OCI-M1 (cell line): ENCODE results near the gene PRDX5.

Experiments
- DNase-seq: peaks from one replicate; lab custom pipeline; 2025; lab: John Stamatoyannopoulos, UW

Gene PRDX5

GRCh38 chr11:64362339-64362738 is 44.4 kb downstream of the PRDX5 start:
- no peak for DNase-seq

DNA sequence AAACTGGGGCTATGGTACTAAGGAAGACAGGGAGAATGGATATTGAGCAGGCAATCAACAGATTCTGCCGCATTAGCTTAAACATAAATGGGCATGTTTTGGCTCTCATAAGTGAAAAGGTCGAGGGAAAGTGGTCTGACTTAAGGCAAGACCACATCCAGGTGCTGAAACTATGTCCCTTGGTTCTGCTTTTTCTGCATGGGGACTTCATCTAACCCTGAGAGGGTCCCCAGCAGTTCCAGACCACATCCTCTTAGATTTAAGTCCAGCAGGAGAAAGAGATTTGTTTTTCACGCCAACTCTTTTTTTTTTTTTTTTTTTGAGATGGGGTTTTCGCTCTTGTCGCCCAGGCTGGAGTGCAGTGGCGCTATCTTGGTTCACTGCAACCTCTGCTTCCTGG is 46.5 kb downstream of the PRDX5 start:
- DNase-seq, result no peak

DNA sequence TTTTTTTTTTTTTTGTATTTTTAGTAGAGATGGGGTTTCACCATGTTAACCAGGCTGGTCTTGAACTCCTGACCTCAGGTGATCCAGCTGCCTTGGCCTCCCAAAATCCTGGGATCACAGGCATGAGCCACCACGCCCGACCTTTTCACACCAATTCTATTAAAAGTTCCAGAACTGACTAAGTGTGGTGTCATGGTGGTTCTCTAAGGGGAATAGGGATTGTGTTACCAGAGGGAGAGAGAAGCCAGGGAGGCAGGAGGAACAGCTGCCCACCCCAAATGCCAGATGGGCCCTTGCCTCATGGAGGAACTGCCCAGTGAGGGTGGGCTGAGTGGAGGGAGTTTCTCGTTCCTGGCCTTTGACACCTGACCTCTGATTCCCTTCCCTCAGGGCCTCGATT is 47.0 kb downstream of the PRDX5 start:
- DNase-seq, result no peak

DNA sequence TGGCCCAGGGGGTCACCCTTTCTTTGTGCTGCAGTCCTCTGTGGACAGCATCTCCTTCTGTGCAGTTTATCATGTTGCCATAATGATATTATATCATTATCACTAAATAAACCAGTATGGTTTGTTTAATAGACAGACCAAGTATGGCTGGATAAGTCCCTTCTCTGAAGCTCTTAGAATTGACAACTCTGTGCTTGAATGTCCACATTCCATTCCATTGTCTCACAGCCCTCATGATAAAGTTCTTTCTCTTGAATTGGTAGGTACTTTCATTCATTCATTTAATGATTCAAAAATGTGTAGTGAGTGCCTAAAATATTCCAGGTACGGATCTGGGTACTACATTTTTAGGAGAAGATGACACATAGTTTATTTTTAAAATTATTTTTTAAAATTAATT is 48.8 kb downstream of the PRDX5 start:
- no peak for DNase-seq

DNA sequence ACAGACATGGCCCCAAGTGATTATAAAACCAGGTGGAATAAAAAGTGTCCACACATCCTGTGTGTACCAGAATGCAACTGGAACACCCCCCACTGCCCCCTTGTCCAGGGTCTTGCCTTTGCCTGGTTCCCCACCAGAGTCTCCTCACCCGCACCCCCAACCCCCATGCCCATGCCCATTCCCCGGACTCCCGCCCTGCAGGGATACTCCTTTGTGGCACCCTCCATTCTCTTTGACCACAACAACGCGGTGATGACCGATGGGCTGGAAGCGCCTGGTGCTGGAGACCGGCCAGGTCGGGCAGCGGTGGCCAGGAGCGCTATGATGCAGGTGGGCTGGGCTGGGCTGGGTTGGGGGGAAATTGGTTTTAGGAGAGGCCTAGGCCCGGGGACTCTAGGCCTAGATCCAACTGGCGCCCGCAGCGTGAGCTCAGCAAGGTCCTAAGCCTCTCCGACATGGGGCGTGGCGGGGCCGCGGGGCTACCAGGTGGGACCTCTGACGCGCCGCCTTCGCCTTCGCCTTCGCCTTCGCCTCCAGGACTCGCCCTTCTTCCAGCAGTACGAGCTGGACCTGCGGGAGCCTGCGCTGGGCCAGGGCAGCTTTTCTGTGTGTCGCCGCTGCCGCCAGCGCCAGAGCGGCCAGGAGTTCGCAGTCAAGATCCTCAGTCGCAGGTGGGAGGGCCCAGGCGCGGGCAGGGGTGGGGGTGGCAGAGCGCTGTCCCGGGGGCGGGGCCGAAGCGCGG is 50.2 kb downstream of the PRDX5 start:
- no peak for DNase-seq

DNA sequence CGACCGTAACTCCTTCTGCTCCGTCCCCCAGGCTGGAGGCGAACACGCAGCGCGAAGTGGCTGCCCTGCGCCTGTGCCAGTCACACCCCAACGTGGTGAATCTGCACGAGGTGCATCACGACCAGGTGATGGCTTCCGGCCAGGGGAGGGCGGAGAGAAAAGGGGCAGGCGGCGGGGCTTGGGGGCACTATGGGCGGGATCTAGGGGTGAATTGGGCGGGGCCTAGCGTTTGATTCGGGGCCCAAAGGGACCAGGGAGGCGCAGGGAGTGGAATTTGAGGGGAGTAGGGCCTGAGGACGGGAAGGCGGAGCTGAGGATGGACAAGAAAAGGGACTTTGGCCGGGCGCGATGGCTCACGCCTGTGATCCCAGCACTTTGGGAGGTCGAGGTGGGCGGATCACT is 50.8 kb downstream of the PRDX5 start:
- DNase-seq, result no peak

DNA sequence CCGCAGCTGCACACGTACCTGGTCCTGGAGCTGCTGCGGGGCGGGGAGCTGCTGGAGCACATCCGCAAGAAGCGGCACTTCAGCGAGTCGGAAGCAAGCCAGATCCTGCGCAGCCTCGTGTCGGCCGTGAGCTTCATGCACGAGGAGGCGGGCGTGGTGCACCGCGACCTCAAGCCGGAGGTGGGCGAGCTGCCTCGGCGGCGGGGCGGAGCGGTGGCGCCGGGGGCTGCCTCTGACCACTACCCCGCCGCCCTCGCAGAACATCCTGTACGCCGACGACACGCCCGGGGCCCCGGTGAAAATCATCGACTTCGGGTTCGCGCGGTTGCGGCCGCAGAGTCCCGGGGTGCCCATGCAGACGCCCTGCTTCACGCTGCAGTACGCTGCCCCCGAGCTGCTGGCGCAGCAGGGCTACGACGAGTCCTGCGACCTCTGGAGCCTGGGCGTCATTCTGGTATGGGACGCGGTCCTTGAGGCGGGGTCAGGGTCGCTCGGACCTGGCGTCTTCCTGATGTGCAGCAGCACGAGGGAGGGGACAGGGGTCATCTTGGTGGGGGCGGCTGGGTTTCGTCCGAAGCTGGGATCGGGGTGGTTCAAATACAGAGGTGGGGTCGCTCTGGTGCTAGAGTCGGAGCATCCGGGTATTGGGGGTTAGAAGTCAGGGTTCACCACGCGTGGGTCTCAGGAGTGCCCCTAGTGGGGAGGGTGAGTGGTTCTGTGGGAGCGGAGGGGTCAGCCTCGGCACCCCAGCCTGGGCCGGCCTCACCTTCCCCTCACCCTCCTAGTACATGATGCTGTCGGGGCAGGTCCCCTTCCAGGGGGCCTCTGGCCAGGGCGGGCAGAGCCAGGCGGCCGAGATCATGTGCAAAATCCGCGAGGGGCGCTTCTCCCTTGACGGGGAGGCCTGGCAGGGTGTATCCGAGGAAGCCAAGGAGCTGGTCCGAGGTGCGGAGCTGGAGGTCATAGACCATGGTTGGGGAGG is 51.8 kb downstream of the PRDX5 start:
- DNase-seq, result no peak

DNA sequence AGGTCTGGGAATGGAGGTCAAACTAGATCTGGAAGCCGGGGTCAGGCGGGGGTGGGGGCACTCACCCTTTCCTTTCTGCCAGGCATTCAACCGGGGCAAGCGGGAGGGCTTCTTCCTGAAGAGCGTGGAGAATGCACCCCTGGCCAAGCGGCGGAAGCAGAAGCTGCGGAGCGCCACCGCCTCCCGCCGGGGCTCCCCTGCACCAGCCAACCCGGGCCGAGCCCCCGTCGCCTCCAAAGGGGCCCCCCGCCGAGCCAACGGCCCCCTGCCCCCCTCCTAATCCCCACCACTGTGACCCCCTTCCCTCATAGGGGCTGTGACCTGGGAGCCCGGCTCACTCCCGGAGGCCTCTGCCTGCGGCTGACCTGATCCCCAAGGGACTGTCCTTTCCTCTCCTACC is 53.3 kb downstream of the PRDX5 start:
- no peak for DNase-seq
